Skin epidermis (tissue), 12 donors: ENCODE results near the gene RAD51AP2.
"Not testable (repeated sequence)": the region's sequence is repeated elsewhere in the genome, so short reads cannot be mapped to it uniquely, and the experiment has no call there.

Experiments
- H3K27ac ChIP-seq, 21 experiments: fragments of 200-600 bp; sonication (generic) in 11 of 21; one replicate each; pipeline ENCODE4 v1.5.0; 2020; ENCODE audit warnings: mild to moderate bottlenecking in 3 of 21, inconsistent platforms in 2 of 21, moderate library complexity in 2 of 21
- H3K4me3 ChIP-seq, 7 experiments: fragments of 200-600 bp; sonication (generic) in 2 of 7; one replicate each; pipeline ENCODE4 v1.5.0; 2020; ENCODE audit warnings: inconsistent platforms in 2 of 7, mild to moderate bottlenecking in 2 of 7, moderate library complexity in 1 of 7

RAD51AP2 gene

GRCh38 chr2:17538844-17539554, 20.8 kb upstream of the RAD51AP2 start:
- Histone ChIP-seq H3K27ac (peak overlapping the region; percentile 10 to 94 (median 83)), H3K4me3 (peak overlapping the region; percentile 27 to 53 (median 45))

- H3K4me3 ChIP-seq, result peak overlapping the region; percentile 27 to 53 (median 45)
- H3K27ac ChIP-seq, result peak overlapping the region in 20 of 21 experiments; percentile 14 to 94 (median 84)
Observed at GRCh38 chr2:17538022-17538843, 20.0 kb upstream of the RAD51AP2 start.

GRCh38 chr2:17536416-17536815, 18.2 kb upstream of the RAD51AP2 start:
- Histone ChIP-seq H3K4me3 (no peak overlapping the region), H3K27ac (no peak overlapping the region)

- H3K4me3 ChIP-seq, result no peak overlapping the region
- no peak overlapping the region for H3K27ac ChIP-seq
Observed at GRCh38 chr2:17533546-17533945, 15.3 kb upstream of the RAD51AP2 start.

GRCh38 chr2:17529771-17530170, 11.5 kb upstream of the RAD51AP2 start:
- no peak overlapping the region for H3K27ac ChIP-seq
- H3K4me3 ChIP-seq, result no peak overlapping the region

- no peak overlapping the region for H3K27ac ChIP-seq
- H3K4me3 ChIP-seq, result no peak overlapping the region
Observed at GRCh38 chr2:17522303-17522702, 4.1 kb upstream of the RAD51AP2 start.

GRCh38 chr2:17521621-17522020, 3.4 kb upstream of the RAD51AP2 start:
- H3K4me3 ChIP-seq, result no peak overlapping the region
- H3K27ac ChIP-seq, result no peak overlapping the region

- no peak overlapping the region for H3K4me3 ChIP-seq
- H3K27ac ChIP-seq, result no peak overlapping the region
Observed at GRCh38 chr2:17520761-17521160, 2.5 kb upstream of the RAD51AP2 start.

- H3K4me3 ChIP-seq, result no peak overlapping the region
- no peak overlapping the region for H3K27ac ChIP-seq
Observed at GRCh38 chr2:17519486-17519885, 1.2 kb upstream of the RAD51AP2 start.

GRCh38 chr2:17517481-17518211, 594 bp downstream of the RAD51AP2 start:
- peak overlapping the region in 8 of 21 experiments; percentile 11 to 66 (median 28) for H3K27ac ChIP-seq
- H3K4me3 ChIP-seq, result peak overlapping the region; percentile 21 to 41 (median 31)

GRCh38 chr2:17515652-17516051, 2.6 kb downstream of the RAD51AP2 start:
- no peak overlapping the region for H3K27ac ChIP-seq
- no peak overlapping the region for H3K4me3 ChIP-seq

- no peak overlapping the region for H3K27ac ChIP-seq
- H3K4me3 ChIP-seq, result no peak overlapping the region
Observed at GRCh38 chr2:17506736-17507616, 11.3 kb downstream of the RAD51AP2 start.

GRCh38 chr2:17497718-17498117, 20.5 kb downstream of the RAD51AP2 start:
- Histone ChIP-seq H3K27ac (no peak overlapping the region), H3K4me3 (no peak overlapping the region)

GRCh38 chr2:17495590-17495989, 22.6 kb downstream of the RAD51AP2 start:
- H3K27ac ChIP-seq, result no peak overlapping the region
- no peak overlapping the region for H3K4me3 ChIP-seq

- not testable (repeated sequence) for H3K27ac ChIP-seq
Observed at GRCh38 chr2:17490165-17490564, 28.1 kb downstream of the RAD51AP2 start.

GRCh38 chr2:17488610-17489009, 29.6 kb downstream of the RAD51AP2 start:
- not testable (repeated sequence) for H3K27ac ChIP-seq, H3K4me3 ChIP-seq

More at GRCh38 chr2:17490165-17490564, 28.1 kb downstream of the RAD51AP2 start:
- not testable (repeated sequence) for H3K4me3 ChIP-seq

GRCh38 chr2:17483496-17483895, 34.7 kb downstream of the RAD51AP2 start:
- no peak overlapping the region for H3K27ac ChIP-seq
- no peak overlapping the region for H3K4me3 ChIP-seq

- H3K27ac ChIP-seq, result no peak overlapping the region
- H3K4me3 ChIP-seq, result no peak overlapping the region
Observed at GRCh38 chr2:17482651-17483050, 35.6 kb downstream of the RAD51AP2 start.

GRCh38 chr2:17479875-17480274, 38.4 kb downstream of the RAD51AP2 start:
- H3K4me3 ChIP-seq, result no peak overlapping the region
- no peak overlapping the region for H3K27ac ChIP-seq
